ENCODE data around the gene CCL3. TPM values are rescaled to one million over a fixed set of nuclear protein-coding genes. Genes with fewer than 3 reads are reported as not detected.

Gene CCL3
- total RNA-seq, 1 experiment from 2014 or later = not detected

- no peaks in the 10 kb centered on the region for H3K9me2 ChIP-seq (replicated peaks; ENCODE audit: low read length)
- POLR2A ChIA-PET (ENCODE audit: unreplicated experiment) = no interaction called here
- H3K4me1 ChIP-seq (ENCODE audit: insufficient read depth, low read length) = no peaks in the 10 kb centered on the region
- H3K4me2 ChIP-seq (ENCODE audit: low read length) = no peak overlapping the region
- DNase-seq = no peak
- ATAC-seq = no peak
- H2AFZ ChIP-seq (ENCODE audit: low read length) = no peak overlapping the region
- peaks cover 1% of the 10 kb centered on the region; the same call in 1 of the 2 replicates for H3K27me3 ChIP-seq (ENCODE audit: low read length)
- no peak for TF ChIP-seq EZH2phosphoT487 (IDR thresholded peaks at IDR 0.05; ENCODE audit: borderline replicate concordance, low read length)
- TF ChIP-seq EZH2 (IDR thresholded peaks at IDR 0.05; ENCODE audit: low read length, unreplicated experiment) = no peak
- TF ChIP-seq, protein P1, sequence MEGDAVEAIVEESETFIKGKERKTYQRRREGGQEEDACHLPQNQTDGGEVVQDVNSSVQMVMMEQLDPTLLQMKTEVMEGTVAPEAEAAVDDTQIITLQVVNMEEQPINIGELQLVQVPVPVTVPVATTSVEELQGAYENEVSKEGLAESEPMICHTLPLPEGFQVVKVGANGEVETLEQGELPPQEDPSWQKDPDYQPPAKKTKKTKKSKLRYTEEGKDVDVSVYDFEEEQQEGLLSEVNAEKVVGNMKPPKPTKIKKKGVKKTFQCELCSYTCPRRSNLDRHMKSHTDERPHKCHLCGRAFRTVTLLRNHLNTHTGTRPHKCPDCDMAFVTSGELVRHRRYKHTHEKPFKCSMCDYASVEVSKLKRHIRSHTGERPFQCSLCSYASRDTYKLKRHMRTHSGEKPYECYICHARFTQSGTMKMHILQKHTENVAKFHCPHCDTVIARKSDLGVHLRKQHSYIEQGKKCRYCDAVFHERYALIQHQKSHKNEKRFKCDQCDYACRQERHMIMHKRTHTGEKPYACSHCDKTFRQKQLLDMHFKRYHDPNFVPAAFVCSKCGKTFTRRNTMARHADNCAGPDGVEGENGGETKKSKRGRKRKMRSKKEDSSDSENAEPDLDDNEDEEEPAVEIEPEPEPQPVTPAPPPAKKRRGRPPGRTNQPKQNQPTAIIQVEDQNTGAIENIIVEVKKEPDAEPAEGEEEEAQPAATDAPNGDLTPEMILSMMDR (conservative IDR thresholded peaks at IDR 0.05; ENCODE audit: low read depth, low read length) = no peak
- no peaks in the 10 kb centered on the region for H3K36me3 ChIP-seq (ENCODE audit: low read depth, low read length)
- H3K27ac ChIP-seq (ENCODE audit: low read length) = no peak overlapping the region
- CTCF ChIA-PET = no interaction called here
- no peaks in the 10 kb centered on the region for H3K9me3 ChIP-seq (ENCODE audit: low read length)
- no peaks in the 10 kb centered on the region for H4K20me1 ChIP-seq (ENCODE audit: low read length)
- intact Hi-C loops (cut with micrococcal nuclease) = no loop called here
- H3K79me2 ChIP-seq (ENCODE audit: low read length) = no peaks in the 10 kb centered on the region
- no peak overlapping the region for H3K9ac ChIP-seq (ENCODE audit: low read length)
- H3K4me3 ChIP-seq (ENCODE audit: low read length) = no peak overlapping the region
- H3F3A ChIP-seq (ENCODE audit: low read length, unreplicated experiment) = no peaks in the 10 kb centered on the region
- no TSS peak for BruUV-seq (replicated peaks)
Observed at GRCh38 chr17:36048066-36048465, 41.9 kb downstream of the CCL3 start.

Other genes starting within 250 kb of the CCL3 start
- not detected in 2 replicates for gene HEATR9, start 221.3 kb downstream of the CCL3 start, total RNA-seq (2014; rRNA removed)
- gene CCL5, start 209.8 kb downstream of the CCL3 start, total RNA-seq (2014; rRNA removed) = not detected in 2 replicates
- gene RDM1, start 159.4 kb downstream of the CCL3 start, total RNA-seq (2014; rRNA removed) = 2.0 and 2.6 TPM in 2 replicates
- gene LYZL6, start 146.4 kb downstream of the CCL3 start, total RNA-seq (2014; rRNA removed) = not detected in 2 replicates
- gene CCL16, start 108.6 kb downstream of the CCL3 start, total RNA-seq (2014; rRNA removed) = not detected in 2 replicates
- gene CCL14, start 103.4 kb downstream of the CCL3 start, total RNA-seq (2014; rRNA removed) = not detected in 2 replicates
- gene CCL15, start 88.6 kb downstream of the CCL3 start, total RNA-seq (2014; rRNA removed) = not detected in 2 replicates
- not detected in 2 replicates for gene CCL23, start 72.2 kb downstream of the CCL3 start, total RNA-seq (2014; rRNA removed)
- not detected in 2 replicates for gene CCL18, start 25.9 kb downstream of the CCL3 start, total RNA-seq (2014; rRNA removed)
- not detected in 2 replicates for gene CCL4, start 13.7 kb upstream of the CCL3 start, total RNA-seq (2014; rRNA removed)
- 1.4 and 4.3 TPM in 2 replicates for gene TBC1D3B, start 86.5 kb upstream of the CCL3 start, total RNA-seq (2014; rRNA removed)
- gene CCL3L1, start 106.6 kb upstream of the CCL3 start, total RNA-seq (2014; rRNA removed) = not detected in 2 replicates
- not detected in 2 replicates for gene CCL4L2, start 120.9 kb upstream of the CCL3 start, total RNA-seq (2014; rRNA removed)
- 0.07 TPM in 1 of 2 replicates, not detected in the other for gene TBC1D3I, start 174.4 kb upstream of the CCL3 start, total RNA-seq (2014; rRNA removed)
- gene TBC1D3G, start 233.7 kb upstream of the CCL3 start, total RNA-seq (2014; rRNA removed) = not detected in 2 replicates

Measured in PC-3 (cell line).